ENCODE results near the gene TEX50.

DNA sequence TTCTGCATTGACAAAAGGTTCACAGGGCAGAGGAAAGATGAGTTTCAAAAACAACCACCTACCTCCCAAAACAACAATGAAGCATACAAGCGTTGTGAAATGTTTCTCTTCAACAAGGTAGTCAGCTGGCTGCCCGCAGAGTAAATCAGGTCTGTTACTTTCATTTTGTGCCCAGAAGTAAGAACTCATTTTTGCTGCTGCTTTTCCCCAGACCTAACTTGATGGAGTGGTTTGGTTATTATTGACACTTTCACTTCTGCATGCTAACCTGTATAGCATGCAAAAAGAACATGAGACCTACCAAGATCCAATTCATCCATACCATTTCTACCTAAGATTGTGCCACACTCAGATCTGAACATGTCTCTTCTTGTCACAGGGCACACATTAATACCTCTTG, 33.5 kb upstream of the TEX50 start:
- TF ChIP-seq REST (IDR thresholded peaks at IDR 0.05; ENCODE audit: low read depth) (no peak), SP1 (IDR thresholded peaks at IDR 0.05; ENCODE audit: low read depth) (no peak), EGR1 (IDR thresholded peaks at IDR 0.05; ENCODE audit: low read depth) (no peak)
- TF ChIP-seq, protein P1, sequence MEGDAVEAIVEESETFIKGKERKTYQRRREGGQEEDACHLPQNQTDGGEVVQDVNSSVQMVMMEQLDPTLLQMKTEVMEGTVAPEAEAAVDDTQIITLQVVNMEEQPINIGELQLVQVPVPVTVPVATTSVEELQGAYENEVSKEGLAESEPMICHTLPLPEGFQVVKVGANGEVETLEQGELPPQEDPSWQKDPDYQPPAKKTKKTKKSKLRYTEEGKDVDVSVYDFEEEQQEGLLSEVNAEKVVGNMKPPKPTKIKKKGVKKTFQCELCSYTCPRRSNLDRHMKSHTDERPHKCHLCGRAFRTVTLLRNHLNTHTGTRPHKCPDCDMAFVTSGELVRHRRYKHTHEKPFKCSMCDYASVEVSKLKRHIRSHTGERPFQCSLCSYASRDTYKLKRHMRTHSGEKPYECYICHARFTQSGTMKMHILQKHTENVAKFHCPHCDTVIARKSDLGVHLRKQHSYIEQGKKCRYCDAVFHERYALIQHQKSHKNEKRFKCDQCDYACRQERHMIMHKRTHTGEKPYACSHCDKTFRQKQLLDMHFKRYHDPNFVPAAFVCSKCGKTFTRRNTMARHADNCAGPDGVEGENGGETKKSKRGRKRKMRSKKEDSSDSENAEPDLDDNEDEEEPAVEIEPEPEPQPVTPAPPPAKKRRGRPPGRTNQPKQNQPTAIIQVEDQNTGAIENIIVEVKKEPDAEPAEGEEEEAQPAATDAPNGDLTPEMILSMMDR (IDR thresholded peaks at IDR 0.05 in 2 of 3, conservative IDR thresholded peaks at IDR 0.05 in 1 of 3; ENCODE audit: borderline replicate concordance in 1 of 3, insufficient read depth in 1 of 3, low read depth in 2 of 3, low read length in 2 of 3), result no peak
